Measurements from ENCODE around the gene RAB3IL1.

DNA sequence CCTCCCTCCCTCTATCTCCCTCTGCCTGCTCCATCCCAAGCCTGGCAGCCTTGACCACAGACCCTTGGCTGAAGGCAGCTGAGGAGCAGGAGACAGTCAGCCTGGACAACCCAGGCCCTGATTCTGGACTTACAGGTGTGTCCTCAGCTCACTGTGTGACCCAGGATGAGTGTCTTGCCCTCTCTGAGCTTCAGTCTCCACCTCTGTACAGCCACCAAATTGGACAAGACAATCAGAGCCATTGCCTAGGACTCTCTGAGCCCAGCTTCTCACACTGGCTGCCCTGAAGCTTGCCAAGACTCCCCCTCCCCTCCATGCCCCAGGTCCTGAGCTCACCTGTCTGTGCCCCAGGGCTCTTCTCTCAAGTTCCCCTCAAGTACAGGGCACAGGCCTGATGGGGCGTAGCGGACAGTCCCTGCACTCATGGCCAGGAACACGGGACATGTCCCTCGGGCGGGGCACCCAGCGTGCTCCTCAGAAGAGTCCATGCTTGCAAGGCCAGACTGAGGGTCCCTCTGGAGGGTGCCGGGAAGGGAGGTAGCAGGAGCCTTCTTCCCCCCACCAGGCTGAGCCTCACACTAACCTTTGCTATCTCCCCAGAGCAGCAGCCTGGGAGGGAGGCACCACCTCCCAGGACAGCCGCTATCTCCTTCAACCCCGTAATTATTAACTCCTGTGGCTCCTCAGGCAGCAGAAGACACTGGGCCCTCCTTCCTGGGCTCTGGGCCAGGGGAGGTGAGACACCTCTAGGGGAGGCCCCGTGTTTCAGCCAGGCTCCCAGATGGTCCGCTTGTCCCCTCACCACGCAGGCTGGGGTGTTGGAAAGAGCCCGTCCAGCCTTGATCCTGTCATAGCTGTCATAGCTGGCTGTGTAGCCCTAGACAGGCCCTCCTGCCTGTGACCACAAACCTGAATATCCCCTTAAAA is 2.6 kb upstream of the RAB3IL1 start:
- TF ChIP-seq, protein P1, sequence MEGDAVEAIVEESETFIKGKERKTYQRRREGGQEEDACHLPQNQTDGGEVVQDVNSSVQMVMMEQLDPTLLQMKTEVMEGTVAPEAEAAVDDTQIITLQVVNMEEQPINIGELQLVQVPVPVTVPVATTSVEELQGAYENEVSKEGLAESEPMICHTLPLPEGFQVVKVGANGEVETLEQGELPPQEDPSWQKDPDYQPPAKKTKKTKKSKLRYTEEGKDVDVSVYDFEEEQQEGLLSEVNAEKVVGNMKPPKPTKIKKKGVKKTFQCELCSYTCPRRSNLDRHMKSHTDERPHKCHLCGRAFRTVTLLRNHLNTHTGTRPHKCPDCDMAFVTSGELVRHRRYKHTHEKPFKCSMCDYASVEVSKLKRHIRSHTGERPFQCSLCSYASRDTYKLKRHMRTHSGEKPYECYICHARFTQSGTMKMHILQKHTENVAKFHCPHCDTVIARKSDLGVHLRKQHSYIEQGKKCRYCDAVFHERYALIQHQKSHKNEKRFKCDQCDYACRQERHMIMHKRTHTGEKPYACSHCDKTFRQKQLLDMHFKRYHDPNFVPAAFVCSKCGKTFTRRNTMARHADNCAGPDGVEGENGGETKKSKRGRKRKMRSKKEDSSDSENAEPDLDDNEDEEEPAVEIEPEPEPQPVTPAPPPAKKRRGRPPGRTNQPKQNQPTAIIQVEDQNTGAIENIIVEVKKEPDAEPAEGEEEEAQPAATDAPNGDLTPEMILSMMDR (conservative IDR thresholded peaks at IDR 0.05 in 1 of 2, IDR thresholded peaks at IDR 0.05 in 1 of 2; ENCODE audit: low read depth in 1 of 2, low read length in 2 of 2) = no peak
- no peak for TF ChIP-seq EZH2 (IDR thresholded peaks at IDR 0.05; ENCODE audit: low read length, missing control alignments)
